HepG2 (cell line): ENCODE measurements around the gene PPDPF. TPM values are rescaled to one million over a fixed set of nuclear protein-coding genes. Genes with fewer than 3 reads are reported as not detected.

Source experiments
- ATAC-seq: fragments of 200-7000 bp; cut with Tn5 transposase; 3 replicates; pipeline ENCODE4 v1.9.1; 2020; ENCODE audit warnings: mild to moderate bottlenecking, moderate library complexity
- BruUV-seq: library from RNA; stranded (reverse); fragments of 400-500 nt; replicated peaks from 2 replicates; lab custom pipeline; 2021; lab: Mats Ljungman, UMichigan
- CTCF ChIA-PET: fragments of 300-600 bp; formaldehyde crosslinking; extraction: SDS; loops from one replicate; lab custom pipeline; 2021; ENCODE audit warnings: low total read pairs, inconsistent platforms, low intra/inter-chr PET ratio; lab: Yijun Ruan, JAX
- POLR2A ChIA-PET: fragments of 350-600 bp; sonication (Branson Sonifier 250); formaldehyde crosslinking; loops from one replicate; lab custom pipeline; 2020; ENCODE audit warnings: antibody characterized with exemption, inconsistent platforms; lab: Yijun Ruan, JAX
- DNase-seq: peaks from one replicate; pipeline ENCODE4 v3.0.0-alpha.2; 2015; ENCODE audit warnings: low spot score
- FAIRE-seq: peaks from 3 replicates; lab custom pipeline; 2011; peaks lifted over from hg19 to GRCh38; lab: Jason Lieb, UNC
- H2AFZ ChIP-seq: one replicate; pipeline ENCODE4 v1.6.1; 2011; ENCODE audit warnings: low read length, inconsistent platforms
- H3K27ac ChIP-seq: fragments of 300-600 bp; 3 replicates; pipeline ENCODE4 v1.8.0; 2011; ENCODE audit warnings: mixed run types, mild to moderate bottlenecking, mixed read lengths, low read length, inconsistent platforms; ENCODE audit not compliant: insufficient read depth; ENCODE audit errors: extremely low read length
- H3K27me3 ChIP-seq, 2 experiments: fragments of 200-600 bp in 1 of 2; 2 replicates in 1 of 2; 3 replicates in 1 of 2; pipeline versions ENCODE4 v1.6.0 to v1.8.0; 2011; ENCODE audit warnings: low read length in 2 of 2, mild to moderate bottlenecking in 2 of 2, moderate library complexity in 2 of 2, inconsistent platforms in 1 of 2; ENCODE audit not compliant: insufficient read depth in 2 of 2, control insufficient read depth in 1 of 2
- H3K36me3 ChIP-seq, 2 experiments: fragments of 200-600 bp in 1 of 2; replicated peaks in 1 of 2; 2 replicates in 1 of 2; 3 replicates in 1 of 2; pipeline versions ENCODE4 v1.5.1 to v1.8.0; 2011; ENCODE audit warnings: low read length in 2 of 2, inconsistent platforms in 1 of 2; ENCODE audit not compliant: insufficient read depth in 2 of 2, control insufficient read depth in 1 of 2
- H3K4me1 ChIP-seq: 2 replicates; pipeline ENCODE4 v1.5.1; 2012; ENCODE audit warnings: low read length, inconsistent platforms; ENCODE audit not compliant: insufficient read depth
- H3K4me2 ChIP-seq: 2 replicates; pipeline ENCODE4 v1.6.0; 2011; ENCODE audit warnings: low read depth, low read length, inconsistent platforms
- H3K4me3 ChIP-seq, 3 experiments: fragments of 200-600 bp in 1 of 3; sonication (generic), shearing (Covaris generic) in 1 of 3; replicated peaks in 1 of 3; 2 replicates each; pipeline ENCODE4 v1.5.1; 2011 to 2016; ENCODE audit warnings: low read length in 3 of 3, inconsistent platforms in 2 of 3, low read depth in 2 of 3, mild to moderate bottlenecking in 2 of 3, control low read depth in 1 of 3, mixed read lengths in 1 of 3; ENCODE audit not compliant: insufficient read depth in 1 of 3
- H3K79me2 ChIP-seq: one replicate; pipeline ENCODE4 v1.6.1; 2011; ENCODE audit warnings: low read length, inconsistent platforms; ENCODE audit not compliant: insufficient read depth
- H3K9ac ChIP-seq: 2 replicates; pipeline ENCODE4 v1.6.0; 2011; ENCODE audit warnings: mild to moderate bottlenecking, low read depth, low read length, inconsistent platforms; ENCODE audit not compliant: insufficient read depth
- H3K9me3 ChIP-seq: 2 replicates; pipeline ENCODE4 v1.5.1; 2012; ENCODE audit warnings: mild to moderate bottlenecking, low read length
- H4K20me1 ChIP-seq: 2 replicates; pipeline ENCODE4 v1.6.0; 2011; ENCODE audit warnings: inconsistent platforms, mild to moderate bottlenecking, low read length, moderate library complexity; ENCODE audit not compliant: insufficient read depth
- CC2D1A ChIP-seq: sonication (generic); formaldehyde crosslinking; IDR thresholded peaks from 2 replicates; pipeline ENCODE4 v1.8.1; 2023; ENCODE audit warnings: mild to moderate bottlenecking, missing genetic modification reagents
- ZBTB38 ChIP-seq: sonication (generic); formaldehyde crosslinking; IDR thresholded peaks from 2 replicates; pipeline ENCODE4 v1.5.1; 2020; ENCODE audit warnings: mild to moderate bottlenecking, missing genetic modification reagents
- ZNF513 ChIP-seq: sonication (generic); formaldehyde crosslinking; conservative IDR thresholded peaks from 2 replicates; pipeline ENCODE4 v1.5.0; 2020; ENCODE audit warnings: missing genetic modification reagents
- ZNF558 ChIP-seq: sonication (generic); formaldehyde crosslinking; IDR thresholded peaks from 2 replicates; pipeline ENCODE4 v1.9.0; 2022; ENCODE audit warnings: mild to moderate bottlenecking, missing genetic modification reagents, borderline replicate concordance
- WGBS: methylation state at CpG from one replicate; pipeline ENCODE4 v1.1.6; 2017; ENCODE audit warnings: low lambda C conversion rate; 5-methylcytosine and 5-hydroxymethylcytosine counted together
- in situ Hi-C: cut with HindIII; loops from 2 replicates; pipeline ENCODE4 v1.10.0; 2017; ENCODE audit warnings: low pct_unique_long_range_greater_than_20kb; ENCODE audit not compliant: extremely low pct_ligation_motif_present
- intact Hi-C: fragments of 100-400 bp; cut with micrococcal nuclease; formaldehyde crosslinking; loops from one replicate; pipeline ENCODE4 v1.10.0; 2022; ENCODE audit not compliant: unreplicated experiment
- polyA plus RNA-seq, 8 experiments: library from polyadenylated mRNA; depleted of rRNA in 3 of 8; stranded (reverse) in 7 of 8; unstranded in 1 of 8; fragments of >200 nt; fragmentation: Illumina TruSeq in 4 of 8; extraction: Trizol in 4 of 8; gene quantifications; 2 replicates each; pipeline versions ENCODE4 v1.2.1 to v1.2.3, GENCODE V29; 2011 to 2016; ENCODE audit warnings: low read depth in 4 of 8, missing spikeins in 1 of 8, mixed read lengths in 1 of 8; ENCODE audit not compliant: insufficient read depth in 1 of 8
- total RNA-seq, 5 experiments: library from RNA; depleted of rRNA; stranded (reverse); fragments of >200 nt; fragmentation: Illumina TruSeq; extraction: Trizol; gene quantifications; 2 replicates each; pipeline ENCODE4 v1.2.3, GENCODE V29; 2016; ENCODE audit warnings: low read depth in 1 of 5
- TF ChIP-seq, protein P1 (sequence below): sonication (generic); formaldehyde crosslinking; IDR thresholded peaks from 2 replicates; pipeline ENCODE4 v1.5.0; 2020; ENCODE audit warnings: mild to moderate bottlenecking, missing genetic modification reagents
- TF ChIP-seq, protein P2 (sequence below): sonication (generic); formaldehyde crosslinking; IDR thresholded peaks from 2 replicates; pipeline ENCODE4 v1.5.1; 2020; ENCODE audit warnings: mild to moderate bottlenecking, missing genetic modification reagents, borderline replicate concordance

The PPDPF gene
- total and polyA plus RNA-seq, 2 of the 13 experiments (the other 11 are each of a cell fraction or from before 2014, with no cell fraction given): 1.8 to 7.0 TPM

GRCh38 chr20:63568170-63568981 is 47.8 kb downstream of the PPDPF start (continued):
- TF ChIP-seq ZNF513 (CRISPR knock-in tag): 0 out of 2 replicates have a peak, but pooled peaks have one; percentile 57
- TF ChIP-seq CC2D1A (CRISPR knock-in tag): no peak
- TF ChIP-seq, protein P1, sequence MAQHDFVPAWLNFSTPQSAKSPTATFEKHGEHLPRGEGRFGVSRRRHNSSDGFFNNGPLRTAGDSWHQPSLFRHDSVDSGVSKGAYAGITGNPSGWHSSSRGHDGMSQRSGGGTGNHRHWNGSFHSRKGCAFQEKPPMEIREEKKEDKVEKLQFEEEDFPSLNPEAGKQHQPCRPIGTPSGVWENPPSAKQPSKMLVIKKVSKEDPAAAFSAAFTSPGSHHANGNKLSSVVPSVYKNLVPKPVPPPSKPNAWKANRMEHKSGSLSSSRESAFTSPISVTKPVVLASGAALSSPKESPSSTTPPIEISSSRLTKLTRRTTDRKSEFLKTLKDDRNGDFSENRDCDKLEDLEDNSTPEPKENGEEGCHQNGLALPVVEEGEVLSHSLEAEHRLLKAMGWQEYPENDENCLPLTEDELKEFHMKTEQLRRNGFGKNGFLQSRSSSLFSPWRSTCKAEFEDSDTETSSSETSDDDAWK (CRISPR knock-in tag): no peak

DNA sequence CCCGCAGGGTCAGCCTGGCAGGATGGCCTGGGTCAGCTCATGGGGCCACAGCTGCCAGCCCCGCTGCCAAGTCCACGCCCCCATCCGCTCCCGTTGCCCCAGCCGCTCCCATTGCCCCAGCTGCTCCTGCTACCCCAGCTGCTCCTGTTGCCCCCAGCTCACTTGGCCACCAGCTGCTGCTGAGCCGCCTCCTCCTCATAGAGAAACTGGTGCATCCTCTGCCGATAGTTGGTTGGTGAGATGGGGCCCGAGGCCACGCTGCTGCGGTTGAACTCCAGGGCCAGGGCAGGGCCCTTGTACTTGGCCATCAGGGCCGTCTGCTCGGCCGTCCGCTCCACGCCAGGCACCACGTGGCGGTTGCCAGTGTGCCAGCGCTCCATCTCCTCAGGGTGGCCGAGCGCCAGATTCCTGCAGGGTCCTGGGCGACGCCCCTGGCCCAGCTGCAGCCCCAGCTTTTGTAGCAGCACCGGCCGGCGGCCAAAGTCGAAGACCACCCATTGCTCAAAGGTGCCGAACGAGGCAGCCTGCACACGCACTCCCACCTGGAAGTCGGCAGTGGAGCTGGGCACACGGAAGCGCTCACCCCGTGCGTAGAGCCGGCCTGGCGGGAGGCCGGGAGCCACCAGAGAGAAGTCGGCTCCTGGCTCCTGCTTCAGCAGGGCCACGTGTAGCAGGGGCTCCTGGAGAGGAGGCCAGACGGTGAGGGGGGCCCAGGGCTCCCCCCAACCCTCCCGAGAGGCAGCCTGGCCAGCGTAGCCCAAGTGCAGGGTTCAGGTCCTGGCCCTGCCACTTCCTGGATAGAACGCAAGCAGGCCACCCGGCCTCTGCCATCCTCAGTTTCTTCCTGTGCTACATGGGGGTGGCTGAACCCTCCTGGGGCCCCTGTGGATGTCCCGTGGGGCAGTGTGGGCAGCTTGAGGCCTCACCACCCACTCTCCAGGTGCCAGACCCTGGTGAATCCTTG is 48.7 kb downstream of the PPDPF start:
- Histone ChIP-seq H3K9me3 (no peaks in the 10 kb centered on the region), H3K27me3 (no peaks in the 10 kb centered on the region), H3K4me2 (no peak overlapping the region), H3K4me3 (no peak overlapping the region), H2AFZ (no peak overlapping the region), H3K27ac (no peak overlapping the region), H3K9ac (no peak overlapping the region), H4K20me1 (peaks cover 2% of the 10 kb centered on the region; the same call in 1 of the 2 replicates), H3K4me1 (peaks cover 12% of the 10 kb centered on the region), H3K79me2 (no peaks in the 10 kb centered on the region), H3K36me3 (no peaks in the 10 kb centered on the region)
- intact Hi-C loops (no loop called here), in situ Hi-C loops (no loop called here)
- no TSS peak for BruUV-seq
- POLR2A ChIA-PET: interaction anchor here (0.9 to 1.0 kb wide), 2 partner anchors 12 to 138 kb away, joined by 3 read pairs; partner anchors contain the start of genes ARFRP1 and ZGPAT
- FAIRE-seq (no peak), DNase-seq (no peak), ATAC-seq (no peak)
- 77% methylated on average over 44 of the region's 46 CpGs for WGBS
- CTCF ChIA-PET: no interaction called here
- TF ChIP-seq ZBTB38 (CRISPR knock-in tag) (peak; percentile 46; the same call in 1 of the 2 replicates), ZNF558 (CRISPR knock-in tag) (no peak)
- TF ChIP-seq, protein P2, sequence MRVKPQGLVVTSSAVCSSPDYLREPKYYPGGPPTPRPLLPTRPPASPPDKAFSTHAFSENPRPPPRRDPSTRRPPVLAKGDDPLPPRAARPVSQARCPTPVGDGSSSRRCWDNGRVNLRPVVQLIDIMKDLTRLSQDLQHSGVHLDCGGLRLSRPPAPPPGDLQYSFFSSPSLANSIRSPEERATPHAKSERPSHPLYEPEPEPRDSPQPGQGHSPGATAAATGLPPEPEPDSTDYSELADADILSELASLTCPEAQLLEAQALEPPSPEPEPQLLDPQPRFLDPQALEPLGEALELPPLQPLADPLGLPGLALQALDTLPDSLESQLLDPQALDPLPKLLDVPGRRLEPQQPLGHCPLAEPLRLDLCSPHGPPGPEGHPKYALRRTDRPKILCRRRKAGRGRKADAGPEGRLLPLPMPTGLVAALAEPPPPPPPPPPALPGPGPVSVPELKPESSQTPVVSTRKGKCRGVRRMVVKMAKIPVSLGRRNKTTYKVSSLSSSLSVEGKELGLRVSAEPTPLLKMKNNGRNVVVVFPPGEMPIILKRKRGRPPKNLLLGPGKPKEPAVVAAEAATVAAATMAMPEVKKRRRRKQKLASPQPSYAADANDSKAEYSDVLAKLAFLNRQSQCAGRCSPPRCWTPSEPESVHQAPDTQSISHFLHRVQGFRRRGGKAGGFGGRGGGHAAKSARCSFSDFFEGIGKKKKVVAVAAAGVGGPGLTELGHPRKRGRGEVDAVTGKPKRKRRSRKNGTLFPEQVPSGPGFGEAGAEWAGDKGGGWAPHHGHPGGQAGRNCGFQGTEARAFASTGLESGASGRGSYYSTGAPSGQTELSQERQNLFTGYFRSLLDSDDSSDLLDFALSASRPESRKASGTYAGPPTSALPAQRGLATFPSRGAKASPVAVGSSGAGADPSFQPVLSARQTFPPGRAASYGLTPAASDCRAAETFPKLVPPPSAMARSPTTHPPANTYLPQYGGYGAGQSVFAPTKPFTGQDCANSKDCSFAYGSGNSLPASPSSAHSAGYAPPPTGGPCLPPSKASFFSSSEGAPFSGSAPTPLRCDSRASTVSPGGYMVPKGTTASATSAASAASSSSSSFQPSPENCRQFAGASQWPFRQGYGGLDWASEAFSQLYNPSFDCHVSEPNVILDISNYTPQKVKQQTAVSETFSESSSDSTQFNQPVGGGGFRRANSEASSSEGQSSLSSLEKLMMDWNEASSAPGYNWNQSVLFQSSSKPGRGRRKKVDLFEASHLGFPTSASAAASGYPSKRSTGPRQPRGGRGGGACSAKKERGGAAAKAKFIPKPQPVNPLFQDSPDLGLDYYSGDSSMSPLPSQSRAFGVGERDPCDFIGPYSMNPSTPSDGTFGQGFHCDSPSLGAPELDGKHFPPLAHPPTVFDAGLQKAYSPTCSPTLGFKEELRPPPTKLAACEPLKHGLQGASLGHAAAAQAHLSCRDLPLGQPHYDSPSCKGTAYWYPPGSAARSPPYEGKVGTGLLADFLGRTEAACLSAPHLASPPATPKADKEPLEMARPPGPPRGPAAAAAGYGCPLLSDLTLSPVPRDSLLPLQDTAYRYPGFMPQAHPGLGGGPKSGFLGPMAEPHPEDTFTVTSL (CRISPR knock-in tag): no peak
